GM19023 (cell line): ENCODE results near the gene HSH2D.

Experiments
- ATAC-seq: cut with Tn5 transposase; IDR thresholded peaks from one replicate; pipeline ENCODE4 v1.9.1; 2021; ENCODE audit warnings: mild to moderate bottlenecking, moderate library complexity; ENCODE audit not compliant: unreplicated experiment

HSH2D gene

DNA sequence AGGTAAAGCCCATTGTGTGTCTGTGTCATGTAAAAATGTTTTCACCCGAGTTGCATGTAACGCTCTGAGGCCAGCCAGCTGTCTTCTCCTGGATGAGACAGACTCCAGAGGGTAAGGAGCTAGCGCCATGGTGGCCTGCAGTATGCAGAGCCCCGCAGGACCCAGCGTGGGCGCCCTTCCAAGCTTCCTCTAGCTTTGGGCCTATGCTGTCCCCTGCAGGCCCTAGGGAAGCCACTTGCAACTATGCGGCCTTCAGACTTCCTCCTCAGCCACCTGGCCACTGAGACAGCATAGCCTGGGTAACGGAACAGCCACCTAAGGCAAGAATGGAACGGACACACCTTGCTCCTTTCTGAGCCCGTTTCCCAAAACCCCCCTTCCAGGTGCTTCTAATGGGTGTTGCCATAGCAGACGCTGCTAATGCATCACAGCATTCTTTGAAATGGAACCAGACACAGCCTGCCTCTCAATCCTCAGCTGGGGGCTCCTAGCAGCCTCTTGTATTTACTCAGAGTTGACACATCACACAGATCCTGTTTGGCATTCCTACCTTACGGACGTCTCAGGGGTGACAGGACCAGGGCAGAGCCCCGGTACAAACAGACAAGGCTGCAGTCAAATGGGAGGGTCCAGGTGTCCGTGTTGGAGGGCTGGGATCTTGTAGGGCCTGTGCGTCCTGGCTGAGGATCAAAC is 47.9 kb downstream of the HSH2D start:
- ATAC-seq = no peak

DNA sequence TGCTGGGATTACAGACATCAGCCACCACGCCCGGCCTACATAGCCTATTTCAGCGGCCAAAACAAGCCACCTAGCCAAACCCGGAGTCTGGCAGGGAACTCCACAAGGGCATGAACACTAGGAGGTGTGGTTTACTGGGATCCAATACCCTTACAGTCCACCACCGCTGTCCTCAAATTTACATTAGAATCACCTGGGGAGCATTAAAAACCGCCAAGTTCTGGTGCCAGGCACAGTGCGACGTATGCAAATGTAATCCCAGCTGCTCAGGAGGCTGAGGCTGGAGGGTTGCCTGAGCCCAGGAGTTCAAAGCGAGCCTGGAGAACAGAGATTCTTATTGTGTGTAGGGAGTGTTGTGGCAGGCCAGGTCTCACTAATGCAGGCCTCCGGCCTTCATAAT is 50.0 kb downstream of the HSH2D start:
- no peak for ATAC-seq

DNA sequence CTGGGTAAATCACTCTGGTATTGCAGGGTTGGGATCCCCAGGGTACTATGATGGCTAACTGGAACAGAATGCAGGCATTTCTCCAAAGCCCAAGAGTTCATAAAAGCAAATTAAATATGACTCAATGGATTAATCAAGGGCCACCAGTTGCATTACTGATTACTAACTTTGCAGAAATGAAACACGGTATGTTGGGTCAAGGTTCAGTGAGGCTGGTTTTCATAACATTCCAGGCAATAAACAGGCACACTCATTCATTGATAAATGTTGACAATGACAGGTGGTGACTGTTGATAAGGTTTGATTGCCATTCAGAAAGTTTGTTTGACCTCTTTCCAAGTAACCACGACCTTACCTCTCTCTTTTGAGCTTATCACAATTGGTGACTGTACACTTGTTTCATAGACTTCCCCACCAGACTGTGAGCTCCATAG is 53.7 kb downstream of the HSH2D start:
- ATAC-seq = no peak

DNA sequence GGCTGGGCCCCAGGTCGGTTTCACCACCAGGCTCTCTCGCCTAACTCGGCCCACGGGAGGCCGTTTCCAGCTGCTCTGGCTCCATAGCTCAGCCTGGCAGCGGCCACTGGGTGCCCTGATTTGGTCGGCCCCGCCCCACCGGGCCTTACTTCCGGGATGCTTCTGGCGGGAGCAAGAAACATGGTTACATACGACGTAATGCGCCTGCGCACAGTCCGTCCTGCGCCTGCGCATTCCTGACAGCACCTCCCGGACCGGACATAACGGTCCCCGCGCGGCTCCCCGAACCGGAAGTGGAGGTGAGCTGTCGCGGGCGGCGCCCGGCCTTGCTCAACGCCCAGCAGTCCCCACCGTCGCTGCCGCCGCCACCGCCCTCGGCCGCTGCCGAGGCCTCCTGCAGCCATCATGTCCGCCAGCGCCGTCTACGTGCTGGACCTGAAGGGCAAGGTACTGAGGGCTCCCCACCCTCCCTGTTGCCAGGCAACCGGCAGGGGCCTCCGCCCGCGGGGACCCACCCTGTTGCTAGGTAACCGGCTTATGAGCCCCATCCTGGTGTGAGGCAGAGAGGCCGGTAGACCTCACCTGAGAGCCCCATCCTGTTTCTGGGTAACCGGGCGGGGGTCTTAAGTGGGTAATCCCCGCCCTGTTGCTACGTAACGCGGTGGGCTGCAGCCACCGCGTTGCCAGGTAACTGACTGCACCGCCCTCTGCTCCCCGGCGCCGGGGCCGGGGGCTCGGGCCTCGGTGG is 54.3 kb downstream of the HSH2D start, which contains the start of gene AP1M1:
AP1M1 (plus strand) TSS at position 290 of the 748 bp plus-strand sequence; CDS start at position 406, 116 bp downstream.
- ATAC-seq = peak; percentile 85

DNA sequence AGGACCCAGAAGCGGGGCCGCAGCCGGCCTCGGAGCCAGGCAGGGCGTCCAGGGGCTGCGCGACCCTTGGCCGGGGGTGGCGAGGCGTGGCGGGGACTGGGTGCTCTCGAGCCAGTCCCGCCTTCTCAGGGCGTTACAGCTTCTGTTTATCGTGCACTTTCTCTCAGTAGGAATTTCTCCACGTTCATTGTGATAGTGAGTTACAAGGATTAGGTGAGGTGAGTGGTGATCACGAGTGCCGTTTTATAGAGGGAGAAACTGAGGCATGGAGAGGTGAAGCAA is 54.8 kb downstream of the HSH2D start:
- ATAC-seq = peak; percentile 2

DNA sequence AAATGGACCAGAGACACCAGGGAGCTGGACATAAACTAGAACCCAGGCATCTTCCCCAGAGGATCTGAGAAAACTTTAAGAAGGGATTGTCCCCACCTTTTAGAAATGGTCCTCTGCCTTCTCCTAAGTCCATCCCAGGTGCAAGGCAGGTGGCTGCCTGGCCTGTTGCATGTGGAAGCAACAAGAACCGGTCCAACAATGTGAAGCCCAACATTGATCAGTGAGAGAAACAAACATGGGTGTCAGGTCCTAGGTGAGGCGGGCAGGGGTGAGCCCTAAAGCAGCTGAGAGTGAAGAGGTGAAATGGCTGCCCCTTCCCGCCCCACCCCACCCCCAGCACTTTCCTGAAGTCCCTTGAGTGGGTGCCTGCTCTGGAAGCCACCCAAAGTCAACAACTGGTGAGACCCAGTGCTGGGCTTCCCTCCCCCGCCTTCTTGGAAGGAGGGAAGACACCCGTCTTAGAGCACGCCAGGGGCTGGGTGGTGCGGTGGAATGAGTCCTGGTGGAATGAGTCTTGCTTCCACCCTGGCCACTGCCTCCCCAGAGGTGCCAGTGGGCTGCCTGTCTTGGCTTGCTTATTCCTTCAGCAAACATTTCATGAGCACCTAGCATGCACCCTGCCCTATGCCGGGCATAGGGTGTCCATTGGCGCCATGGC is 55.9 kb downstream of the HSH2D start:
- no peak for ATAC-seq

DNA sequence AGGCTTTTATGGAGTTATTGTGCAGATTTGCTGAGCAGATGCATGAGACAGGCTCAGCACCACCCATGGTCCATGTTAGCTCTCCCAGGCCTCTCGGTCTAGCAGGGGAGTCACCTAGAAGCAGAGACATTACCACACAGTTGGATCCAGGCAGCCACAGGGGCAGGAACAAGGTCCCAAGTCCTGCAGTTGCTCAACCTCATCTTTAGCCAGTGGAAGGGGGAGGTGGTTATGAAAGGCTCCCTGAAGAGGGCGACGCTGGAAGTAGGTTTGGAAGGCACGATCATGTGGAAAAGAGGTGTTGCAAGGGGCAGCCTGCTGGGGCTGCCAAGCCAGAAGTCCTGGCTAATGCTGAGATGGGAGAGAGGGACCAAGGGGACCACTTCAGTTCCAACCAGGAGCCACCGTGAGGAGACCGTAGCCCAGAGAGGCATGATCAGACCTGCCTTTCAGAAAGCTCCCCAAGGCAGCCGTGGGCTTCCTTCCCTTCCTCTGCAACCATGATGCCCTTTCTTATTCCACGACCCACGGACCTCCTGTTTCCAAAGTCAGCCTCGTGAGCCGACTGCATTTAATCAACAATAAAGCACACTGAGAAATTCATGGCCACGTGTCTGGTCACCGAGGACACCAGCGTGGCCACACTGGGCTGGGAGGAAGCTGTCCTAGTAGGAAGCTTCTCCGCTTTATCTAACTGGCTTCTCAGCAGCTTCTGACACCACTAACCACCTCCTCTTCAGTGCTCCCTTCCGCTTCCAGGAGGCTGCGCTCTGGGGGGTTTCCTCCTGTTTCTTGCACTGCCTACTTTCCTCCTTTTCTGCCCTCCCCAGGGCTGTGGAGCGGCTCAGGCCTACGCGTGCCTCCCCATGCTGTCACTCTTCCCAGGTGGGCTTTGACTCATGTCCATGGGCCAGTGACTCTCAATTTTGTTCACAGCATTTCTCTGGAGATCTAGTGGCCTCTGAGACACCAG is 56.8 kb downstream of the HSH2D start:
- ATAC-seq = no peak

DNA sequence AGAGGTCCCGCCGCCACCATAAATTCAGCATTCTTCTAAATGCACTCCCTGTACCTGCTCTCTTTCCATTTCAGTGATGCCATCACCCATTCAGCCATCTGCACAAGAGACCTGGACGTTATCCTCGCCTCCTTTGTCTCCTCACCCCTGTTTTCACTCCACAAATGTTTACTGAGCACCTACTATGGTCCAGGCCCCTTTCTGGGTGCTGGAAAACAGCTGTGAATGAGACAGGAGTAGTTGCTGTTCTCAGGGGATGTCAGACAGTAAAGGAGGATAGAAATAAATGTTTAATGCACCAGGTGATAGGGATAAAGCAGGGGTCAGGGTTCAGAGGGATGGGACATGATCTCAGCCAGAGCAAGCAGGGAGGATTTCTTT is 57.5 kb downstream of the HSH2D start:
- no peak for ATAC-seq

DNA sequence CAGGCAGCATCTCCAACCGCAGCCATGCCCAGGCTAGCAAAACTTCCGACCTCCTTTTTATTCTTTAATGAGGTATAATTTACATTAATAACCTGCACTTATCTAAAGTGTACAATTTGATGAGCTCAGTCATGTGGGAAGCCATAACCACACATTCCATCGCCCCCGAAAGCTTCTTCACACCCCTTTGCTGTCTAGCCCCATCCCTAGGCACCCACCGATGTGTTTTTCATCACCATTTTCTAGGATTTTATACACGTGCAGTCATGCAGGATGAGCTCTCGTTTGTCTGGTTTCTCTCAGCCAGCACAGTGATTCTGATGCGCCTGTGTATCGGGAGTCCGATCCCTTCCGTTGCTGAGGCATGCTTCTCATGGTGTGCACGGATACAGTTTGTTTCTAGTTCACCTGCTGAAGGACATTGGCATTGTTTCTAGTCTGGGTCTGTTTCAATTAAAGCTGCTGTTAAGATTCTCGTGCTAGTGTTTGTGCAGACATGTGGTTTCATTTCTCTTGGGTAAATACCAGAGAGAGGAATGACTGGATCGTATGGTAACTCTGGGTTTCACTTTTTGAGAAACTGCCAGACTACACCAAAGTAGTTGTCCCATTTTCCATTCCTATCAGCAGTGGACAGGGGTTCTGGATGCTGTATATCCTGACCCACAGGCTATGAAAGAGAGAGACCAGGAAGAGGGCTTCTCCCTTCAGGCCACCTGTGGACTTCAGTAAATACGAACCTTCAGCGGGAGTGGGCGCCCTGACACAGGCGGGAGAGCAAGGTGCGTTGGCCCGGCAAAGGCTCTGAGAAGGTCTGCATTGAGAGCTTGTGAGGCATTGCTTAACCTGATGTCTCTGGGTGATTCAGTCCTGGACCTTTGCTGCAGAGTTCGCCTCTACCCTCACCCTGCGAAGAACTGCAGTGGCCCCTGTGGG is 59.1 kb downstream of the HSH2D start:
- no peak for ATAC-seq

DNA sequence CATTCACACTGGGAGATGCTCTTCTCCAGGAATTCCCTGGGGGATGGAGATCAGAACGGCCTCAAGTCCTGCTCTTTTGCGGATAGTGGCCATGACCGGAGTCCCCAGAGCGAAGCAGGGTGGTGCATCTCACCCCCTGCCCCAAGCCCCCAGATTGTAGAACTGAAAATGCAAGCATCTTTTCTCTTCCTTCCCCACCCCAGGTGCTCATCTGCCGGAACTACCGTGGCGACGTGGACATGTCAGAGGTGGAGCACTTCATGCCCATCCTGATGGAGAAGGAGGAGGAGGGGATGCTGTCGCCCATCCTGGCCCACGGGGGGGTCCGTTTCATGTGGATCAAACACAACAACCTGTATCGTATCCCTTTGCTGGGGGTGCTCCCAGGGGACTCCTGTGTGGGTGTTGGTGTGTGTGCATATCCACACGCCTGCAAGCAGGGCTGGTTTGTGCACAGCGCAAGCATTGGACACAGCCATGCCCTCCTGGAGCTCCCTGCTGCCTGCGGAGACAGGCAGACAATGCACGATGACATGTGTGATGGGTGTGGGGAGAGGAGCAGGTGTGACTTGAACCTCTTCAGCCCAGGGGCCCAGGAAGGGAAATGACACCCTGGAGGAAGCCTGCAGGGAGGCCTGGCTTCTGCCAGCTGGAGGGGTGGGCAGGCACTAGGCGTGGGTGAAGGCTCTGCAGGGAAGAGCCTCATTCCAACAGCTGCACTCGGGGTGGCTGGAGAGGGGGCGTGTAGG is 59.9 kb downstream of the HSH2D start:
- no peak for ATAC-seq

DNA sequence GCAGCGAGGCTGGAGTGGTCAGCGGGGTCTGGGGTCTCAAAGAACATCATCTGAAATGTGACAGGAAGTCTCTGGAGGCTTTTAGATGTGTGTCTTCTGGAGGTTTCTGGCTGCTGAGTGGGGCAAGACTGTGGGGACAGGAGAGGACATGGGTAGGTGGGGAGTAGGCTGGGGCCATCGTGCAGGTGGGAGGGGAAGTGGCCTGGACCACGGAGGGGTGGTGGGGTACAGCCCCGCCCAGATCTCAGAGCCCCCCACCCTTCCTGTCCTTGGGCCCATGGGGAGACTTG is 60.5 kb downstream of the HSH2D start:
- ATAC-seq = no peak

DNA sequence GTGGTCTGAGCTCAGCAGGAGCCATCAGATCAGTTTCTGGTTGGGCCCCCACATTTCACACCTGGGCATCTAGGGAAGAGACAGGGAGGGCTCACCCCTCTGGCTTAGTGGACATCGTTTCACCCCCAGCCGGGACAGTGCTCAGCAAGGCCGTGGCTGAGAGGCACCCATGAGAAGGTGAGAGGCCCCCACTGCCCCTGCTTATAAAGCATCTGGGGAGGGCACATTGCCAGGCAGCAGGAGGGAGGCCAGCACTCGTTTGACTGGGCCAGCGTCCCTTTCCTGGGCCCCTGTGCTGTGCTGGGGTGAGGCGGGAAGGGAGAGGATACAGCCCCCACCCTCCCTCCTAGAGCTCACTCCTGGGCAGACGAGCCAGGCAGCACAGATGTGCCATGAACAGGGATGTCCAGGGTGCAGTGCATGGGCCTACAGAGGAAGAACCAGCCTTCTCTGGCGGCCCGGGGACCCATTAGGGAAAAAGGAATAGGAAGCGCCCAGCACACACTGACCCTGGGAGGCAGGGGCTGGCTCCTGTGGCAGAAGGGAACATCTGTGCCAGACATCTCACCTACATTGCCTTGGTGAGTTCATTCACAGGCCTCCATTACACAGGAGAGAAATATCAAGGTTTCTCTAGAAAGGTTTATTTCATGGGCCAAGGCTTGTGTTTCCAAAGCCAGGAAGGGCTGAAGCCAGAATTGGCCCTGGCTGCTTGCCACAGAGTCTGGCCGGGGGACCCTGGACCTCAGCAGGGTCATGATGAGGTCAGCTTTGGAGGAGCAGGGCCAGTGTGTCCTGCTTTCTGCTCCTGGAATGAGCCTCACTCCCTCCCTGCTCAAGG is 61.9 kb downstream of the HSH2D start:
- ATAC-seq = no peak

DNA sequence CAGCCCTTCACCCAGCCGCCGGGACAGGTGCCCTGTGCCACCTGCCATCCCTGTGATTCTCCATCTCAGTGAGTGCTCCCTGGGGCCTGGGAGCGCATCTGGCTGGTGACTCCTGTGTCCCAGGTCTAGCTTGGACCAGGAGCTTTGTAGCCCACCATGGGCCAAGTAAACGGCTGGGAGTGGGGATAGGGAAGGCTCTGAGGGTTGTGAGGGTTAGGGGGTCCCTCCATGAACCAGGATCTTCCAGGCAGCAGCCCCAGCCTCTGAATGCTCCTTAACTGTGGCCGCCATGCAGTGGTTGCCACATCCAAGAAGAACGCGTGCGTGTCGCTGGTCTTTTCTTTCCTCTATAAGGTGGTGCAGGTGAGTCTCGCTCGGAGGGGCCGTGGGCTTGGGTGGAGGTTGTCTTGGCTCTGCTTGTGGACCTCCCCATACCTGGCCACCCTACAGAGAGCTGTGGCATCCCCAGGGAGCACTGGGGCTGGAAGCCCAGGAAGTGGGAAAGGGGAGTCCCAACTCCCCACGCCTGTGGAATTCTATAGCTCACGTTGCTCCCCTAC is 62.6 kb downstream of the HSH2D start:
- no peak for ATAC-seq

DNA sequence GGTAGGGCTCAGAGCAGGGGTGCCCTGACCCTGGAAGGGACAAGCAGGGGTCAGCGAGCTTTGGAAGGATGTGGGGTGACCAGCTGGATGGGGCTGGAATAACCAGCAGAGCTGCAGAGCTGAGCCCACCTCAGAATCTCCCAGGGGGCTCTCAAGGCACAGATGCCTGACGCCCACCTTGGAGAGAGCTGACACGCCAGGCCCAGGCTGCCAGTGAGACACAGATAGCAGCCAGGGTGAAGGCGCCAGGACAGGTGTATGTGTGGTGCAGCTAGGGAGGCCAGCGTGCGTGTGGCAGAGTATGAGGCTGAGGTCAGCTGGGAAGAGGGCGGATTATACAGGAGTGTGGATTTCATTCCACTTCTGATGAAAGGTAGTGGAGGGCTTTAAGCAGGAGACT is 63.2 kb downstream of the HSH2D start:
- ATAC-seq = no peak

DNA sequence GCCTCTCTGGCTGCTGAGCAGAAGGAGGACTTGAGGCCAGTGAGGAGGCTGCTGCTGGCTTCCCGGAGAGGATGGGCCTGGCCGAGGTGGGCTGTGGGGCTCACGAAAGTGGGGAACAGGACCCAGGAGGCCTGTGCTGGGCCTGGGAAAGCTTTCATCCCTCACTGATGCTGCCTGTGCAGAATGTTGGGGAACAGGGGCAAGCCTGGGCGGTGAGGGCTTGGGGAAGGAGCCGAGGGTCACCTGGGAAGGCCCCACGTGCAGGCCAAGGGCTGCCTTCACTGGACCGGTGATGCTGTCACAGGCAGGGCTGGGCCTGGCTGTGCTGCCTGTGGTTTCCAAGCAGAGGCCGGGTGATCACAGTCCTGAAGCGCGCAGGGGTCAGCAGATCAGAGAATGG is 63.6 kb downstream of the HSH2D start:
- ATAC-seq = no peak

DNA sequence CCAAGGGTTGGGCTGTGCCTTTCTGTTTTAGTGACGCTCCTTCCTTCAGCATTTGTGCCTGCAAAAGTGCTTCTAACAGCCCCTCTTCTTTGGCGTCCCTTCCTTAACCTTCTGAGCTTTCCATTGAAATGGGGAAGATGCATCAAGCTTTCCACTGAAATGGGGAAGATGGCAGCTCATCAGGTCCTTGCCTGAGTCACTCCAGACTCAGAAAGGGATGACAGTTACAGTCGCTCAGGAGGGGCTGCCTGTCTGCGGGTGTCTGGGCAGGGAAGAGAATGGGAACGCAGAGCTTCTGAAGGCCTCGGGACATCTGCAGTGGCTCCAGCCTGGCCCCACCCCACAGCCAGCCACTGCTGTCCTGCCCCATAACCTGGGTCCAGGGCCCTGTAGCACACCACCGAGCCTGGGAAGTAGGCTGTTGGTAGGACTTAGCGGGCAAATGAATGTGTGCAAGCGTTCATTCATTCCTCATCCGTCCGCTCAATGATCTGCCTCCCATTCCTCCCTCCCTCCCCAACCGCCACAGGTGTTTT is 64.1 kb downstream of the HSH2D start:
- ATAC-seq = no peak
